Uterus (tissue), 4 donors: ENCODE results near the gene RBP4. TPM values are rescaled to one million over a fixed set of nuclear protein-coding genes. Genes with fewer than 3 reads are reported as not detected.

ENCODE experiments used
- DNase-seq, 2 donors: peaks; one replicate each; pipeline ENCODE4 v3.0.0-alpha.2; 2019 to 2020
- H3K27ac ChIP-seq, 2 donors: fragments of 200-600 bp; sonication (generic); 1 replicate in 1 of 2; 2 replicates in 1 of 2; pipeline ENCODE4 v1.5.1; 2016 to 2018
- H3K27me3 ChIP-seq, 2 donors: fragments of 200-600 bp; sonication (generic); one replicate each; pipeline ENCODE4 v1.5.1; 2018 to 2019; ENCODE audit warnings: control low read depth in 1 of 2
- H3K36me3 ChIP-seq, 2 donors: fragments of 200-600 bp; sonication (generic); one replicate each; pipeline ENCODE4 v1.5.1; 2019; ENCODE audit warnings: control low read depth in 1 of 2
- H3K4me1 ChIP-seq, 2 donors: fragments of 200-600 bp; sonication (generic); one replicate each; pipeline ENCODE4 v1.5.1; 2018 to 2019; ENCODE audit warnings: control low read depth in 1 of 2
- H3K4me3 ChIP-seq, 2 donors: fragments of 200-600 bp; sonication (generic); 1 replicate in 1 of 2; 2 replicates in 1 of 2; pipeline ENCODE4 v1.5.1; 2018 to 2019; ENCODE audit warnings: mild to moderate bottlenecking in 1 of 2
- H3K9me3 ChIP-seq, 2 donors: fragments of 200-600 bp; sonication (generic); one replicate each; pipeline ENCODE4 v1.5.1; 2019; ENCODE audit warnings: control low read depth in 1 of 2
- POLR2A ChIP-seq, 2 donors: fragments of 450-650 bp; IDR thresholded peaks; one replicate each; pipeline ENCODE4 v1.6.1; 2016; ENCODE audit warnings: antibody characterized with exemption in 2 of 2, mild to moderate bottlenecking in 1 of 2, moderate library complexity in 1 of 2
- intact Hi-C: fragments of 100-400 bp; cut with DNase I; formaldehyde crosslinking; loops from one replicate; pipeline ENCODE4 v1.15.1; 2023; ENCODE audit warnings: low total_unique reads
- total RNA-seq, 4 donors: library from RNA; depleted of rRNA in 3 of 4; stranded (reverse); fragments of >200 nt in 3 of 4; gene quantifications; one replicate each; pipeline versions ENCODE4 v1.1.0 to v1.2.4, GENCODE V29; 2014 to 2023
- TF ChIP-seq, protein P1 (sequence below), 4 experiments: fragments of 200-600 bp in 2 of 4; fragments of 450-650 bp in 2 of 4; sonication (generic) in 2 of 4; IDR thresholded peaks; one replicate each; pipeline ENCODE4 v1.5.1; 2016 to 2019; ENCODE audit warnings: antibody characterized with exemption in 4 of 4, mild to moderate bottlenecking in 2 of 4, moderate library complexity in 1 of 4
- donor health status: DM: yes; HTN: yes; CAD: no.

The RBP4 gene
- total RNA-seq, 4 donors from 2014 or later, result 0.90 to 3.2 TPM; not detected in 2

DNA sequence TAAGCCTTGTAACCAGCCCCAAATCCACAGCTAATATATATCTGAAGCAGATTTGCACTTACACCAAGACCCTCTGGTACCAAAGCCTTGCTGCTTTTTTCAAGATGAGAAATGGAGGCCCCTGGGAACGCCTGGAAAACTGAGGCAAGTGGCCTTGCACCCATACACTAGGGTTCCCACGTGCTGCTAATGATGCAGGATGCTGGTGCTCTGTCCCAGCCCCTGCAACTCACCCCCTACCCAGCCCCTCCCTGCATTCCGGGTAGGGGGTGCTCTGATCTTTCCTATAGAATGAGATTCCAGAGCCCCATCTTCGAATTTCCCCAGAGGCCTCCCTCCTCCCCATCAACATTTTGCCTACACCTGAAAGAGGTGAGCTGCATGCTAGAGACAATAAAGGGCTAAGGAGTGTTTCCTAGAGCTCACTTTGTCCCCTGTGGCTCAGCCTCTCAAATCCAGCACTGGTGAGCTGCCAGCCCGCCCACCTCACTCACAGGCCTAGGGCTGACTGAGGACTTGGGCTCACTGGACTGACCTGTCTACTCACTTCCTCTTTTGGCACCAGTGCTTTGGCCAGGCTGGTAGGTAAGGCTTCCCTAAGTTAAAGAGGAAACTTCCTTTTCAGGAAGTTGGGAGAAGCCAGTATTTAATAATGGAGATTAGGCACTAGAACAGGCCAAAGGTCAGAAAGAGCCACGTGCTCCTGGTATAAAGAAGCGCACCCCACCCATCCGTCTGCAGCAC is 9.8 kb downstream of the RBP4 start:
- H3K27me3 ChIP-seq, result no peaks in the 10 kb centered on the region
- TF ChIP-seq, protein P1, sequence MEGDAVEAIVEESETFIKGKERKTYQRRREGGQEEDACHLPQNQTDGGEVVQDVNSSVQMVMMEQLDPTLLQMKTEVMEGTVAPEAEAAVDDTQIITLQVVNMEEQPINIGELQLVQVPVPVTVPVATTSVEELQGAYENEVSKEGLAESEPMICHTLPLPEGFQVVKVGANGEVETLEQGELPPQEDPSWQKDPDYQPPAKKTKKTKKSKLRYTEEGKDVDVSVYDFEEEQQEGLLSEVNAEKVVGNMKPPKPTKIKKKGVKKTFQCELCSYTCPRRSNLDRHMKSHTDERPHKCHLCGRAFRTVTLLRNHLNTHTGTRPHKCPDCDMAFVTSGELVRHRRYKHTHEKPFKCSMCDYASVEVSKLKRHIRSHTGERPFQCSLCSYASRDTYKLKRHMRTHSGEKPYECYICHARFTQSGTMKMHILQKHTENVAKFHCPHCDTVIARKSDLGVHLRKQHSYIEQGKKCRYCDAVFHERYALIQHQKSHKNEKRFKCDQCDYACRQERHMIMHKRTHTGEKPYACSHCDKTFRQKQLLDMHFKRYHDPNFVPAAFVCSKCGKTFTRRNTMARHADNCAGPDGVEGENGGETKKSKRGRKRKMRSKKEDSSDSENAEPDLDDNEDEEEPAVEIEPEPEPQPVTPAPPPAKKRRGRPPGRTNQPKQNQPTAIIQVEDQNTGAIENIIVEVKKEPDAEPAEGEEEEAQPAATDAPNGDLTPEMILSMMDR (IDR thresholded peaks at IDR 0.05), result no peak
- TF ChIP-seq POLR2A (IDR thresholded peaks at IDR 0.05), result no peak
- no peak overlapping the region for H3K4me3 ChIP-seq
- peak in 1 of 2 donors; percentile 26 for DNase-seq
- H3K4me1 ChIP-seq, result no peaks in the 10 kb centered on the region
- H3K36me3 ChIP-seq, result no peaks in the 10 kb centered on the region
- H3K27ac ChIP-seq, result no peak overlapping the region
- intact Hi-C loops, result no loop called here
- no peaks in the 10 kb centered on the region for H3K9me3 ChIP-seq

DNA sequence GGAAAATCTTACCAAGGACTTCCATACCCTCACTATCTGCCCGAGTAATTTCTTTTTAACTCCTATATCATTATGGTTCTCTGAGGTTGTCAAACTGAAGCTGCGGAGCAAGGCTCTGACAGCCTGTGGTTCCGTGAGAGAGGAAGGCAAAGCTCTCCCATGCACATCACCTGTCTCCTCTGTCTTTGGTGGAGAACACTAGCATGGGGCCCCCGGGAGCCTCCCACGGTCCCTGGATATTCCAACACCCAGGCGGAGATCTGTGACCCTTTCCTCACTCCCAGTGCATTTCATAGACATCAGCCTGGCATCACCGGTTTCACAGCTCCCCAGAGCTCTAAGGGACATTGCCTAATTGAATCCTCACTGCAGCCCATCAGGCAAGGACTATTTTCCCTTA is 10.4 kb downstream of the RBP4 start:
- intact Hi-C loops, result no loop called here
- Histone ChIP-seq H3K9me3 (no peaks in the 10 kb centered on the region), H3K36me3 (no peaks in the 10 kb centered on the region)

GRCh38 chr10:93589648-93590562 is 11.1 kb downstream of the RBP4 start:
- no peaks in the 10 kb centered on the region for H3K36me3 ChIP-seq
- intact Hi-C loops, result no loop called here
- no peak for TF ChIP-seq POLR2A (IDR thresholded peaks at IDR 0.05)
- TF ChIP-seq, protein P1 (IDR thresholded peaks at IDR 0.05), result no peak
- no peak overlapping the region for H3K4me3 ChIP-seq
- no peaks in the 10 kb centered on the region for H3K9me3 ChIP-seq
- no peaks in the 10 kb centered on the region for H3K27me3 ChIP-seq
- no peak overlapping the region for H3K27ac ChIP-seq
- H3K4me1 ChIP-seq, result no peaks in the 10 kb centered on the region
- no peak for DNase-seq

More for the DNA sequence above, 10.4 kb downstream of the RBP4 start:
- Histone ChIP-seq H3K27ac (no peak overlapping the region), H3K4me3 (no peak overlapping the region), H3K27me3 (no peaks in the 10 kb centered on the region), H3K4me1 (no peaks in the 10 kb centered on the region)
- TF ChIP-seq, protein P1 (IDR thresholded peaks at IDR 0.05), result no peak
- TF ChIP-seq POLR2A (IDR thresholded peaks at IDR 0.05), result no peak
- no peak for DNase-seq

- Histone ChIP-seq H3K4me3 (no peak overlapping the region), H3K36me3 (no peaks in the 10 kb centered on the region), H3K9me3 (no peaks in the 10 kb centered on the region), H3K27me3 (no peaks in the 10 kb centered on the region), H3K27ac (no peak overlapping the region), H3K4me1 (no peaks in the 10 kb centered on the region)
- no peak for TF ChIP-seq POLR2A (IDR thresholded peaks at IDR 0.05)
- TF ChIP-seq, protein P1 (IDR thresholded peaks at IDR 0.05), result no peak
- intact Hi-C loops, result no loop called here
- no peak for DNase-seq
Observed at GRCh38 chr10:93584445-93584844, 16.6 kb downstream of the RBP4 start.

DNA sequence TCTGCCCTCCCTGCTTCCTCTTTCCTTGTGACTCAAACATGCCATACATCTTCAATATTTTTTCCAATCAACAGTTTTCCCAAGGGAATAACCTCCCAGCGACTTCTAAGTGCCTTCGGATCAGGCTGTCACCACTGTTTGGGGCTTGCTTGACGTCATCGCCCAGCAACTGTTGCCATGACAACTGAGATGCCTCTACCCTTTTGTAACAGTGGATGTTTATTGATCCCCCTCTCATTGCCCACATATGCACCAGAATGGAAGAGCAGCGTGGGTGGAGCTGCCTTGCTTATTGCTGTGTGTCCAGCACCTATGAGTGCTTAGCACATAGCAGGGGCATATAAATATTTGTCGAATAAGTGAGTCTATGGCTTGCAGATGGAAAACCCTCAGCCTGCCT is 20.2 kb downstream of the RBP4 start:
- Histone ChIP-seq H3K9me3 (no peaks in the 10 kb centered on the region), H3K27ac (no peak overlapping the region), H3K4me1 (no peaks in the 10 kb centered on the region), H3K36me3 (no peaks in the 10 kb centered on the region), H3K27me3 (no peaks in the 10 kb centered on the region), H3K4me3 (no peak overlapping the region)
- no peak for TF ChIP-seq POLR2A (IDR thresholded peaks at IDR 0.05)
- TF ChIP-seq, protein P1 (IDR thresholded peaks at IDR 0.05), result no peak
- no peak for DNase-seq
- intact Hi-C loops, result no loop called here
